H9 (cell line): ENCODE measurements around the gene KRT80. TPM values are rescaled to one million over a fixed set of nuclear protein-coding genes. Genes with fewer than 3 reads are reported as not detected.

Source experiments
- DNase-seq: peaks from one replicate; pipeline ENCODE4 v3.0.0-alpha.2; 2017
- H2AFZ ChIP-seq: one replicate; pipeline ENCODE4 v1.6.1; 2013; ENCODE audit warnings: mild to moderate bottlenecking, low read length, control low read depth, moderate library complexity
- H2AK5ac ChIP-seq: 2 replicates; pipeline ENCODE4 v1.6.1; 2013; ENCODE audit warnings: low read length, control low read depth, mixed read lengths; ENCODE audit not compliant: insufficient read length
- H2BK120ac ChIP-seq: one replicate; pipeline ENCODE4 v1.6.1; 2013; ENCODE audit warnings: low read depth, mild to moderate bottlenecking, low read length, control low read depth, inconsistent platforms; ENCODE audit not compliant: poor library complexity, severe bottlenecking
- H2BK12ac ChIP-seq: 2 replicates; pipeline ENCODE4 v1.6.1; 2013; ENCODE audit warnings: low read length, control low read depth, mixed read lengths, low read depth; ENCODE audit not compliant: insufficient read length
- H2BK15ac ChIP-seq: 2 replicates; pipeline ENCODE4 v1.6.1; 2013; ENCODE audit warnings: low read depth, low read length, control low read depth
- H2BK20ac ChIP-seq: one replicate; pipeline ENCODE4 v1.6.1; 2013; ENCODE audit warnings: low read depth, mild to moderate bottlenecking, low read length, control low read depth, inconsistent platforms; ENCODE audit not compliant: poor library complexity, severe bottlenecking
- H2BK5ac ChIP-seq: 2 replicates; pipeline ENCODE4 v1.6.1; 2013; ENCODE audit warnings: low read length, control low read depth, mixed read lengths; ENCODE audit not compliant: insufficient read length
- H3K14ac ChIP-seq: 2 replicates; pipeline ENCODE4 v1.6.1; 2013; ENCODE audit warnings: low read length, control low read depth; ENCODE audit not compliant: insufficient read depth
- H3K18ac ChIP-seq: 2 replicates; pipeline ENCODE4 v1.6.1; 2013; ENCODE audit warnings: low read depth, mild to moderate bottlenecking, mixed read lengths, low read length, control low read depth; ENCODE audit not compliant: insufficient read length
- H3K23ac ChIP-seq: 2 replicates; pipeline ENCODE4 v1.6.1; 2013; ENCODE audit warnings: low read length, control low read depth, mixed read lengths, low read depth; ENCODE audit not compliant: insufficient read length
- H3K23me2 ChIP-seq: 2 replicates; pipeline ENCODE4 v1.6.1; 2013; ENCODE audit warnings: low read depth, mild to moderate bottlenecking, mixed read lengths, low read length, control low read depth; ENCODE audit not compliant: insufficient read length, poor library complexity, severe bottlenecking
- H3K27ac ChIP-seq: 2 replicates; pipeline ENCODE4 v1.5.1; 2013; ENCODE audit warnings: low read length, control low read depth, mixed read lengths, low read depth; ENCODE audit not compliant: insufficient read length
- H3K27me3 ChIP-seq: 2 replicates; pipeline ENCODE4 v1.6.1; 2013; ENCODE audit warnings: low read length, control low read depth, inconsistent platforms; ENCODE audit not compliant: insufficient read depth
- H3K4ac ChIP-seq: 2 replicates; pipeline ENCODE4 v1.6.1; 2013; ENCODE audit warnings: low read depth, mild to moderate bottlenecking, control low read depth, inconsistent platforms, low read length, moderate library complexity
- H3K4me1 ChIP-seq: 2 replicates; pipeline ENCODE4 v1.6.1; 2013; ENCODE audit warnings: low read length, control low read depth, inconsistent platforms; ENCODE audit not compliant: insufficient read depth
- H3K4me2 ChIP-seq: 2 replicates; pipeline ENCODE4 v1.6.1; 2013; ENCODE audit warnings: low read length, control low read depth, mixed read lengths; ENCODE audit not compliant: insufficient read length, insufficient read depth
- H3K56ac ChIP-seq: 2 replicates; pipeline ENCODE4 v1.6.1; 2013; ENCODE audit warnings: low read depth, mild to moderate bottlenecking, mixed read lengths, low read length, control low read depth; ENCODE audit not compliant: insufficient read length
- H3K79me1 ChIP-seq: 2 replicates; pipeline ENCODE4 v1.6.1; 2013; ENCODE audit warnings: low read depth, mild to moderate bottlenecking, moderate library complexity, low read length, control low read depth, inconsistent platforms; ENCODE audit not compliant: insufficient read depth, poor library complexity, severe bottlenecking
- H3K79me2 ChIP-seq: 2 replicates; pipeline ENCODE4 v1.6.1; 2013; ENCODE audit warnings: low read length, control low read depth, inconsistent platforms; ENCODE audit not compliant: insufficient read depth
- H3K9ac ChIP-seq: 2 replicates; pipeline ENCODE4 v1.6.1; 2013; ENCODE audit warnings: low read length, control low read depth, mixed read lengths; ENCODE audit not compliant: insufficient read length; ENCODE audit errors: extremely low read depth
- H3K9me3 ChIP-seq: one replicate; pipeline ENCODE4 v1.6.1; 2013; ENCODE audit warnings: low read depth, low read length, inconsistent platforms; ENCODE audit not compliant: control insufficient read depth
- H3T11ph ChIP-seq: one replicate; pipeline ENCODE4 v1.6.1; 2013; ENCODE audit warnings: mild to moderate bottlenecking, low read length, control low read depth, inconsistent platforms
- H4K20me1 ChIP-seq: one replicate; pipeline ENCODE4 v1.6.1; 2013; ENCODE audit not compliant: control insufficient read depth, insufficient read length, insufficient read depth
- H4K5ac ChIP-seq: 2 replicates; pipeline ENCODE4 v1.6.1; 2013; ENCODE audit warnings: low read depth, mild to moderate bottlenecking, mixed read lengths, low read length, control low read depth; ENCODE audit not compliant: insufficient read length
- H4K8ac ChIP-seq: replicated peaks from 2 replicates; pipeline ENCODE4 v1.6.1; 2013; ENCODE audit warnings: low read length, control low read depth, mixed read lengths, low read depth; ENCODE audit not compliant: insufficient read length
- H4K91ac ChIP-seq: 2 replicates; pipeline ENCODE4 v1.6.1; 2013; ENCODE audit warnings: low read depth, mild to moderate bottlenecking, moderate library complexity, mixed read lengths, low read length, control low read depth; ENCODE audit not compliant: insufficient read length
- H3K27ac Mint-ChIP-seq, 3 experiments: 2 replicates in 2 of 3; 3 replicates in 1 of 3; pipeline ENCODE4 v1.8.0; 2020 to 2021; ENCODE audit warnings: mixed read lengths in 3 of 3, mild to moderate bottlenecking in 1 of 3, moderate library complexity in 1 of 3
- H3K27me3 Mint-ChIP-seq: 2 replicates; pipeline ENCODE4 v1.8.0; 2021; ENCODE audit warnings: low read depth, mild to moderate bottlenecking, moderate library complexity, mixed read lengths
- H3K36me3 Mint-ChIP-seq, 3 experiments: 2 replicates in 2 of 3; 3 replicates in 1 of 3; pipeline ENCODE4 v1.8.0; 2020 to 2021; ENCODE audit warnings: low read depth in 3 of 3, mixed read lengths in 3 of 3; ENCODE audit not compliant: insufficient read depth in 1 of 3
- H3K4me1 Mint-ChIP-seq, 2 experiments: 2 replicates each; pipeline ENCODE4 v1.8.0; 2020; ENCODE audit warnings: mixed read lengths in 2 of 2
- H3K4me3 Mint-ChIP-seq, 2 experiments: 2 replicates in 1 of 2; 3 replicates in 1 of 2; pipeline ENCODE4 v1.8.0; 2020 to 2021; ENCODE audit warnings: mild to moderate bottlenecking in 2 of 2, mixed read lengths in 2 of 2, moderate library complexity in 1 of 2
- H3K9me3 Mint-ChIP-seq, 2 experiments: 2 replicates in 1 of 2; 3 replicates in 1 of 2; pipeline ENCODE4 v1.8.0; 2020; ENCODE audit warnings: mild to moderate bottlenecking in 2 of 2, mixed read lengths in 2 of 2, moderate library complexity in 1 of 2
- WGBS: extraction: QIAGEN DNeasy Blood & Tissue Kit; methylation state at CpG from one replicate; pipeline ENCODE4 v1.1.7; 2013; ENCODE audit warnings: missing lambda C conversion rate, low lambda C conversion rate, mixed read lengths; ENCODE audit not compliant: insufficient read length; ENCODE audit errors: extremely low coverage; 5-methylcytosine and 5-hydroxymethylcytosine counted together
- total RNA-seq: library from RNA; stranded (reverse); gene quantifications from 2 replicates; pipeline ENCODE4 v1.2.1, GENCODE V29; 2021
- TF ChIP-seq, protein P1 (sequence below): fragments of 200-600 bp; sonication (generic); conservative IDR thresholded peaks from 3 replicates; pipeline ENCODE4 v1.8.0; 2021; ENCODE audit warnings: antibody characterized with exemption, mild to moderate bottlenecking

KRT80 gene
- total RNA-seq, 1 experiment from 2014 or later: not detected

- no peak overlapping the region for H3K27ac Mint-ChIP-seq
- H3K79me2 ChIP-seq: no peaks in the 10 kb centered on the region
- TF ChIP-seq, protein P1, sequence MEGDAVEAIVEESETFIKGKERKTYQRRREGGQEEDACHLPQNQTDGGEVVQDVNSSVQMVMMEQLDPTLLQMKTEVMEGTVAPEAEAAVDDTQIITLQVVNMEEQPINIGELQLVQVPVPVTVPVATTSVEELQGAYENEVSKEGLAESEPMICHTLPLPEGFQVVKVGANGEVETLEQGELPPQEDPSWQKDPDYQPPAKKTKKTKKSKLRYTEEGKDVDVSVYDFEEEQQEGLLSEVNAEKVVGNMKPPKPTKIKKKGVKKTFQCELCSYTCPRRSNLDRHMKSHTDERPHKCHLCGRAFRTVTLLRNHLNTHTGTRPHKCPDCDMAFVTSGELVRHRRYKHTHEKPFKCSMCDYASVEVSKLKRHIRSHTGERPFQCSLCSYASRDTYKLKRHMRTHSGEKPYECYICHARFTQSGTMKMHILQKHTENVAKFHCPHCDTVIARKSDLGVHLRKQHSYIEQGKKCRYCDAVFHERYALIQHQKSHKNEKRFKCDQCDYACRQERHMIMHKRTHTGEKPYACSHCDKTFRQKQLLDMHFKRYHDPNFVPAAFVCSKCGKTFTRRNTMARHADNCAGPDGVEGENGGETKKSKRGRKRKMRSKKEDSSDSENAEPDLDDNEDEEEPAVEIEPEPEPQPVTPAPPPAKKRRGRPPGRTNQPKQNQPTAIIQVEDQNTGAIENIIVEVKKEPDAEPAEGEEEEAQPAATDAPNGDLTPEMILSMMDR: no peak
- no peaks in the 10 kb centered on the region for H4K20me1 ChIP-seq
- H3K4ac ChIP-seq: no peak overlapping the region
- peaks cover 8% of the 10 kb centered on the region for H3K23me2 ChIP-seq
- no peak overlapping the region for H2BK20ac ChIP-seq
- no peak overlapping the region for H2BK12ac ChIP-seq
- H3K27me3 ChIP-seq: peaks cover 8% of the 10 kb centered on the region
- no peak overlapping the region for H3K9ac ChIP-seq
- peaks cover 27 to 29% of the 10 kb centered on the region in 2 experiments for H3K4me1 Mint-ChIP-seq
- H3K9me3 ChIP-seq: no peaks in the 10 kb centered on the region
- H2BK120ac ChIP-seq: no peak overlapping the region
- no peak overlapping the region for H3K4me2 ChIP-seq
- H3K23ac ChIP-seq: no peak overlapping the region
- H2BK15ac ChIP-seq: no peak overlapping the region
- no peak overlapping the region for H4K5ac ChIP-seq
- H3K18ac ChIP-seq: no peak overlapping the region
- H3K4me1 ChIP-seq: peaks cover 2% of the 10 kb centered on the region; the same call in 1 of the 2 replicates
- H3K9me3 Mint-ChIP-seq: no peaks in the 10 kb centered on the region
- H3K36me3 Mint-ChIP-seq: no peaks in the 10 kb centered on the region
- no peak for DNase-seq
- no peak overlapping the region for H2AFZ ChIP-seq
- WGBS: no CpG with 5 or more reads among the region's 3 CpGs
- no peaks in the 10 kb centered on the region for H3K79me1 ChIP-seq
- H4K8ac ChIP-seq: no peak overlapping the region
- no peak overlapping the region for H3T11ph ChIP-seq
- no peak overlapping the region for H3K27ac ChIP-seq
- no peak overlapping the region for H3K14ac ChIP-seq
- no peak overlapping the region; a peak in 1 of 5 replicates for H3K4me3 Mint-ChIP-seq
- peaks cover 69% of the 10 kb centered on the region for H3K27me3 Mint-ChIP-seq
- H2BK5ac ChIP-seq: no peak overlapping the region
- no peak overlapping the region for H3K56ac ChIP-seq
- no peak overlapping the region for H4K91ac ChIP-seq
- H2AK5ac ChIP-seq: no peak overlapping the region
Measured at GRCh38 chr12:52228366-52228765, 36.6 kb upstream of the KRT80 start.
